Endothelial cell of umbilical vein (primary cell): ENCODE measurements around the gene TGFBI.

Source experiments
- CTCF ChIP-seq, 2 donors: IDR thresholded peaks; 1 replicate in 1 of 2; 2 replicates in 1 of 2; pipeline ENCODE4 v1.5.1; 2011; ENCODE audit warnings: low read length in 2 of 2, mild to moderate bottlenecking in 2 of 2, moderate library complexity in 2 of 2, control low read depth in 1 of 2, inconsistent platforms in 1 of 2, low read depth in 1 of 2; ENCODE audit not compliant: insufficient read depth in 1 of 2; ENCODE audit errors: extremely low read depth in 1 of 2
- EZH2 ChIP-seq: IDR thresholded peaks from 2 replicates; pipeline ENCODE4 v1.6.1; 2012; ENCODE audit warnings: borderline replicate concordance, low read depth, mild to moderate bottlenecking, moderate library complexity, low read length, inconsistent platforms; ENCODE audit not compliant: severe bottlenecking
- JUN ChIP-seq: IDR thresholded peaks from 2 replicates; pipeline ENCODE4 v1.6.1; 2011; ENCODE audit warnings: borderline replicate concordance, low read depth; ENCODE audit not compliant: insufficient read length, insufficient read depth
- POLR2A ChIP-seq: IDR thresholded peaks from 2 replicates; pipeline ENCODE4 v1.6.1; 2012; ENCODE audit warnings: low read depth, mild to moderate bottlenecking, control low read depth, low read length
- POLR2AphosphoS5 ChIP-seq: IDR thresholded peaks from 2 replicates; pipeline ENCODE4 v1.6.1; 2012; ENCODE audit warnings: low read depth, mild to moderate bottlenecking, control low read depth, low read length, moderate library complexity; ENCODE audit not compliant: insufficient read depth

DNA sequence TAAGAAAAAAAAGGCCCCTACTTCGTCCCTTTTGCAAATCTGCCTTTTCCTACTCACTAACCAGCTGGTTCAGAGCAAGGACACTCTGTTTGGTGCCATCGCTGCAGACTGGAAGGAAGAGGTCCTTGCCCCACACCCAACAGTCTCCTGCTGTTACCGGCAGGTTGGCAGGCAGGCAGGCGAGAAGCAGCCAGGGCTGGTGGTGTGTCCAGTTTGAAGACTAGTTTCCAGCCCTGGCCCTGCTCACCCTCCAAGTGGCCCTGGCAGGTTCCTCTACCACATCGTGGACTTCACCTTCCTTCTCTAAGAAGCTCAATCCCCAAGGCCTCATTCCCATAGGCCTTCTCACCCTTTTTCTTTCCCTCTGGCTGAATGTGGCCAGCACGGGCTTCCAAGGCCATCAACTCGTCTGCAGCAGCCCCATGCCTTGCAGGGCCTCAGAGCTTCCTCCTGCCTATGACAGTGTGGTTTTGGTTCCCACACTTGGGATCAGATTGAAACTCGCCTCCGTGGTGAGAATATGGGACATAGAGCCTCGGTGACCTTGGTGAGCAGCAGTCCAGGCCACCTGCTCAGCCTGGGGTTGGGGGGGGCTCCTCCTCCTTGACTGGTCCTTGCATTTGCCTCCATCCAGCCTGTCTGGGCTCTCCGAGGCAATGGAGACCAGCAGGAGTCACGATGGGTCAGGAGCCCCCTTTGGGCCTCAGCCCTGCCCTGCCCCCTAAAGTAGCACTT, 22.9 kb downstream of the TGFBI start:
- TF ChIP-seq CTCF (IDR thresholded peaks at IDR 0.05; ENCODE audit: extremely low read depth in 1 of 2, insufficient read depth in 1 of 2, low read depth in 1 of 2, low read length in 2 of 2) (no peak), POLR2AphosphoS5 (no peak), POLR2A (no peak), EZH2 (no peak), JUN (no peak)
